C4-2B (cell line): ENCODE results near the gene GPATCH3.

Experiments used
- ZFX ChIP-seq: fragments of 450-650 bp; IDR thresholded peaks from 2 replicates; pipeline ENCODE4 v1.6.1; 2017
- TF ChIP-seq, protein P1 (sequence below): fragments of 450-650 bp; conservative IDR thresholded peaks from 2 replicates; pipeline ENCODE4 v1.5.1; 2017; ENCODE audit warnings: mild to moderate bottlenecking

DNA sequence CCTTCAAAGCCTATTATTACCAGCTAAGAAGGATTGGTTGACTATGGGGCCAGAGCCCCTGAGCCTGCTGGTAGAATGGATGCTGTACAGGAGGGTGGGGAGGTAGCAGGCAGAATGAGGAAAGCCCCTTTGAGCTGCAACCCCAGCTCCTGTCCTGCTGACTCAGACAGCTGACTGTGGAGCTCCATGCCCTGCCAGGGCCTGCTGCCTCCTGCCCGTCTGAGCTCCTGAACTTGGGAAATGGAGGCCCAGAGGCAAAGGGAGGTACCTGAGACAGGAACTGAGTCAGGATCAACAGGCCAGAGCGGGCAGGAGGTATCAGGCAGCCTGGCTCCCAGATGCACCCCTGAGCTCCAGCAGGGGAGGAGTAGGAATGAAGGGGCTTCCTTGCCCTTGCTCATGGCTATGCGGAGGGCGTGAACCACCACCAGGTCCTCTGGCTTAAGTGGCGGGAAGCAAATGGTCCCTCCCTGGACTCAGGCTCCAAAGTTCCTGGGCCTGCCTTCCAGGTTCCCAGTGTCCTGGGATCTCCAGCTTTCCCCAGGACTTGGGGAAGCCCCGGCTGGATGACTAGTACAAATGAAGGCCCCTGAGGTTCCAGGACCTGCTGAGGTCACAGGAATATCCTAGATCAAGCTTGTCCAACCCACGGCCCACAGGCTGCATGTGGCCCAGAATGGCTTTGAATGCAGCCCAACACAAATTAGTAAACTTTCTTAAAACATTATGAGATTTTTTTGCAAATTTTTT is 41.2 kb downstream of the GPATCH3 start:
- TF ChIP-seq, protein P1, sequence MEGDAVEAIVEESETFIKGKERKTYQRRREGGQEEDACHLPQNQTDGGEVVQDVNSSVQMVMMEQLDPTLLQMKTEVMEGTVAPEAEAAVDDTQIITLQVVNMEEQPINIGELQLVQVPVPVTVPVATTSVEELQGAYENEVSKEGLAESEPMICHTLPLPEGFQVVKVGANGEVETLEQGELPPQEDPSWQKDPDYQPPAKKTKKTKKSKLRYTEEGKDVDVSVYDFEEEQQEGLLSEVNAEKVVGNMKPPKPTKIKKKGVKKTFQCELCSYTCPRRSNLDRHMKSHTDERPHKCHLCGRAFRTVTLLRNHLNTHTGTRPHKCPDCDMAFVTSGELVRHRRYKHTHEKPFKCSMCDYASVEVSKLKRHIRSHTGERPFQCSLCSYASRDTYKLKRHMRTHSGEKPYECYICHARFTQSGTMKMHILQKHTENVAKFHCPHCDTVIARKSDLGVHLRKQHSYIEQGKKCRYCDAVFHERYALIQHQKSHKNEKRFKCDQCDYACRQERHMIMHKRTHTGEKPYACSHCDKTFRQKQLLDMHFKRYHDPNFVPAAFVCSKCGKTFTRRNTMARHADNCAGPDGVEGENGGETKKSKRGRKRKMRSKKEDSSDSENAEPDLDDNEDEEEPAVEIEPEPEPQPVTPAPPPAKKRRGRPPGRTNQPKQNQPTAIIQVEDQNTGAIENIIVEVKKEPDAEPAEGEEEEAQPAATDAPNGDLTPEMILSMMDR, result no peak
- TF ChIP-seq ZFX, result no peak
